ENCODE results near the gene SLC25A36.
"Not testable (repeated sequence)": the region's sequence is repeated elsewhere in the genome, so short reads cannot be mapped to it uniquely, and the experiment has no call there.

The SLC25A36 gene

DNA sequence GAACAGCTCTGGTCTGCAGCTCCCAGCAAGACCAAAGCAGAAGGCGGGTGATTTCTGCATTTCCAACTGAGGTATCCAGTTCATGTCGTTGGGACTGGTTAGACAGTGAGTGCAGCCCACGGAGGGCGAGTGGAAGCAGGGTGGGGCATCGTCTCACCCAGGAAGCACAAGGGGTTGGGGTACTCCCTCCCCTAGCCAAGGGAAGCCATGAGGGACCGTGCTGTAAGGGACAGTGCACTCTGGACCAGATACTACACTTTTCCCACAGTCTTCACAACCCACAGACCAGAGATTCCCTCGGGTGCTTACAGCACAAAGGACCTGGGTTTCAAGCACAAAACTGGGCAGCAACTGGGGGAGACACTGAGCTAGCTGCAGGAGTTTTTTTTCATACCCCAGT lies 8.5 kb upstream of the SLC25A36 start:
- no peak for DNase-seq

- DNase-seq, result no peak
These were observed 8.1 kb upstream of the SLC25A36 start for GRCh38 chr3:140933552-140933951.

DNA sequence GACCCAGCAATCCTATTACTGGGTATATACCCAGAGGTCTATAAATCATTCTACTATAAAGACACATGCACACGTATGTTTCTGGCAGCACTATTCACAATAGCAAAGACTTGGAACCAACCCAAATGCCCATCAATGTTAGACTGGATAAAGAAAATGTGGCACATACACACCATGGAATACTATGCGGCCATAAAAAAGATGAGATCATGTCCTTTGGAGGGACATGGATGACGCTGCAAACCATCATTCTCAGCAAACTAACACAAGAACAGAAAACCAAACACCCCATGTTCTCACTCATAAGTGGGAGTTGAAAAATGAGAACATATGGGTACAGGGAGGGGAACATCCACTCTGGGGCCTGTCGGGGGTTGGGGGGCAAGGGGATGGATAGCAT lies 2.3 kb upstream of the SLC25A36 start:
- DNase-seq, result not testable (repeated sequence)

DNA sequence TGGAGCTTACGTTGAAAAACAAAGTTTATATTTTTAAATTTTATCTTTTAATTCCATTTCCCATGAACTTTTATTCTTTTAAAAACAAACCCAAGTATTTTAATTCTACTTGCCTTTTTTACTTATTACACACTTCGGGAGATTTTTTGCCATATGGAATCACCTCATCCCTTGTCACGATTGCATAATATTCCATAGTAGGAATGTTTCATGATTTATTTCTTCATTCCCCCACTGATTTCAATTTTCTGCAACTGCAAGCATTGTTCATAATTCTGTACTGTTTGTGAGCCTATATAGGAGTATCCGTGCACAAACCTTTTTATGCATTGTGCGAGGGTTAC lies 574 bp upstream of the SLC25A36 start:
- DNase-seq, result no peak

- peak; percentile 37 for DNase-seq
These were observed 827 bp downstream of the SLC25A36 start for GRCh38 chr3:140942221-140943104.

DNA sequence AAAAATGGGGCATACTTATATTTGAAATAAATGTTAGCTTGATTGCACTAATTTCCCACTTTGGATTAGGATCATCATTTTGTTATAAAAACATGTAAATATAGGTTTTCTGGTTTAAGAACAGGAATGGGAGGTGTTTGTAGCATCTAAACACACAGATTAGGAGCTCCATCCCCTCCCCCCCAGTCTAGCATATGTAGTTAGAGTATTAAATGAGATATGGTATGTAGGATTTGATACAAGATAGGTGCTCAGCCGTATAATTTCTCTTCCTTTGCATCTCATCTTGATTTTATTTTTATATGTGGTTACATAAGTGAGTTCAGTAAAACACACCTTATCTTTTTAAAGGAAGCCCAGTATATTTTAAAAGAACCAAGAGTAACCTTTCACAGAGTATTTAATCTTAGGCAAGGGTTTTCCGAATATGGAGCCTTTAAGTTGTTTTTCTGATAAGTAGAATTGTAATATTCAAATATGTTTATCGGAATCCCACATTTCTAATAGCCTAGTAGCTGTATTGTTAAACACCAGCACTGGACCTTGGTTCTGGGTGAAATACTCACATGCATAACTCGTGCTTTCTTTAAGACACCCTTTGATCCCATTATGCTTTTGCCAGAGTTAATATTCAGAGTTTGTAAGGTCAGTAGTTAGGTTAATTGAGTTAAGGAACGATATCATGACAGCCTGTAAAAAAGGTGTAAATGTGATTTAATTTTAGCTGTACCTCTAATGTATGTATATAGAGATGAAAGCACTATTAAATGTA lies 2.3 kb downstream of the SLC25A36 start:
- DNase-seq, result no peak

- DNase-seq, result no peak
These were observed 7.0 kb downstream of the SLC25A36 start for GRCh38 chr3:140948460-140949249.

GRCh38 chr3:140950144-140950543 lies 8.5 kb downstream of the SLC25A36 start:
- DNase-seq, result no peak

DNA sequence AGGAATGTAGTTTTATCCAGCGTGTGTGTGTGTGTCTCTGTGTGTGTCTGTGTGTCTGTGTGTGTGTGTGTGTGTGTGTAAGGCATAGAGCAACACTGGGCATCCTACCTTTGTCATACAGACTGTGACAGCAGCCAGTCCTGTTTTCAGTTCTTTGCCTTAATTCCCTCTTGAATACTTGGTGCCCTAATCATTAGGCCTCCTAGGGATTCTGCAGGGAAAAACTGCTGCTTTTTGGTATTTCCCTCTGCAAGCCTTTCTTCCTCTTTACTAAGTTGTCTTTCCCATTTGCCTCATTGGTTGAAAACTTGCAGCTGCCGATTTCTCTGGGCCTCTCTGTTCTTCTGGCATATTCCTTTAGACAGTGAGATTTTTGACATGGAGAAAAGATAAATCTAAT lies 9.2 kb downstream of the SLC25A36 start:
- no peak for DNase-seq

- not testable (repeated sequence) for DNase-seq
These were observed 10.1 kb downstream of the SLC25A36 start for GRCh38 chr3:140951750-140952149.

GRCh38 chr3:140953028-140953960 lies 11.7 kb downstream of the SLC25A36 start:
- no peak for DNase-seq

DNA sequence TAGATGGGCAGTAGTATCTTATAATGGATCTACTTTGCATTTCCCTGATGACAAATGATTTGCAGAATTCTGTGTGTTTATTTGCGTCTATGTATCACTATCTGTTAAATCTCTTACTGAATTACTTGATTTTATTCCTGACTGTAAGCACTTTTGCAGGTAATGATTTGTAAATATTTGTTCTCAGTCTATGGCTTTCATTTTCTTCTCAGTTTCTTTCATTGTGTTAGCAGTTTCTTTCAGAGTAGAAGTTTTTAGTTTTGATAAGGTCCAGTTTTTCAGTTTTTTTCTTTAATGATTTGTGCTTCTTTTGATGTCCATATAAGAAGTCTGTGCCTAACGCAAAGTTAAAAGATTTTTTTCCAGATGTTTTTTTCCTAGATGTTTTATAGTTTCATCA lies 12.9 kb downstream of the SLC25A36 start:
- DNase-seq, result no peak

DNA sequence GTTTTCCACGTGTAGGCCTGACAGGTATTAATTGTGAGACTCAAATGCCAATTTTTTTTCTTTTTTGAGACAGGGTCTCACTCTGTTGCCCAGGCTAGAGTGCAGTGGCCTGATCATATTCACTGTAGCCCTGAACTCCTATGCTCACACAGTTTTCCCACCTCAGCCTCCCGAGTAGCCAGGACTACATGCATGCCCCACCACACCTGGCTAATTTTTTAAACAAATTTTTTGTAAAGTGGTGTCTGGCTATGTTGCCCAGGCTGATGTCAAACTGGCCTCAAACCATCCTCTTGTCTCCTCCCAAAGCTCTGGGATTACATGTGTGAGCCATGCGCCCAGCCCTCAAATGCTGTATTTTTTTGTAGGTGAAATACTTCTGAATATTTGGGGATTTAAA lies 14.0 kb downstream of the SLC25A36 start:
- no peak for DNase-seq

DNA sequence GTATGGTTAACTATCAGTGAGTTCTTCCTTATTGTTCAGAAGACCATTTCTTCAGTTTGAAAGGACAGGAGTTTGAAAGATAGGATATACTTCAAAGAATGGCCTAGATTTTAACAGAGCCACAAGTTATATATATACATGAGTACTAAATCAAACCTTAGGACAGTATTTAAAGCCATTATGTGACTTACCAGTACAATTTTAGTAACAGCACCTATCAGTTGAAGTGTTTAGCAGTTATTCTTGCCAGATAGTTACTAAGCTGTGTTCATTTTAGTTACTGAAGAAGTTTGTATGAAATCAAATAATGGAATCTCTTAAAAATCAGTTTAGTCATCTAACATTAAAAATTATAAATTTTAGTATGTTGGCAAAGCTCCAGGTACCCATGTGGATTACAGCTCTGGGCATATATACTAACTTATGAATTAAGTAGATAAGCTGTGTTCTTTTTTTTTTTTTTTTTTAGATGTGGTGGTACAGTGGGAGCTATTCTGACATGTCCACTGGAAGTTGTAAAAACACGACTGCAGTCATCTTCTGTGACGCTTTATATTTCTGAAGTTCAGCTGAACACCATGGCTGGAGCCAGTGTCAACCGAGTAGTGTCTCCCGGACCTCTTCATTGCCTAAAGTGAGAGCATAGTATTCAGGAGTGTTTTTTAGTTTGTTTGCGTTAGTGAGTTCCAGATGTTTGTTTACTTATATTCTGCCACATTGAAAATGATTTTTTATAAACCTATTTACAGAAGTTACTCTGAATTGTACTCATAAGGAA lies 14.6 kb downstream of the SLC25A36 start:
- DNase-seq, result no peak

DNA sequence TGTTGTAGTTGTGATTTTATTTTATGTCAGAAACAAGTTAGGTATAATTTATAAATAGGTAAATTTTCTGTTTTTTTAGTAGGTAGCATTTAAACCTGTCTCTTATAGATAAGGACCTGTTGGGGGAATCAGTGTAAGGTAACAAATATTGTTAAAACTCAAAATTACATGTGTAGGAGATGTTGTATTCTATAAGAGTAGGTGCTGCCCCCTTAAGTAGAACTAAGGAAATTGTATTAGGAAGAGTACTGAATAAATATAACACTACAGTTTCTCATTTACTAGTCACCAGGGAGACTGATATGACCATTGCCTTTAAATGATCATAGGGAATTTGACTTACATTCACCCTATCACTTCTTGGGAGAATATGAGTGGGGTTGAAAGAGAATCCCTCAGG lies 31.2 kb downstream of the SLC25A36 start:
- peak; percentile 32 for DNase-seq

DNA sequence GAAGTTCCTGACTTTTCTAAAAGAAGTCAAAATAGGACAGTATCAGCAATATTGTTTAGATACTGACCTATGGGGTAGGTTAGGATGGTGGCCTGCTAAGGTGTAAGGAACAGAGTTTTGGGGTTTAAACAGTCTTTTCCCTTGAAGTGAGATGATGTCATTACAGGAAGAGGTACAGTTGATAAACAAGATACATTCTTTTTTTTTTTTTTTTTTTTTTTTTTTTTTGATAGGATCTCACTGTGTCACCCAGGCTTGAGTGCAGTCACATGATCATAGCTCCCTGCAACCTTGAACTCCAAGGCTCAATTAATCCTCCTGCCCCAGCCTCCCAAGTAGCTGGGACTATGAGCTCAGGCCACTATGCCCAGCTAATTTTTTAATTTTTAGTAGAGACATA lies 33.3 kb downstream of the SLC25A36 start:
- no peak for DNase-seq

DNA sequence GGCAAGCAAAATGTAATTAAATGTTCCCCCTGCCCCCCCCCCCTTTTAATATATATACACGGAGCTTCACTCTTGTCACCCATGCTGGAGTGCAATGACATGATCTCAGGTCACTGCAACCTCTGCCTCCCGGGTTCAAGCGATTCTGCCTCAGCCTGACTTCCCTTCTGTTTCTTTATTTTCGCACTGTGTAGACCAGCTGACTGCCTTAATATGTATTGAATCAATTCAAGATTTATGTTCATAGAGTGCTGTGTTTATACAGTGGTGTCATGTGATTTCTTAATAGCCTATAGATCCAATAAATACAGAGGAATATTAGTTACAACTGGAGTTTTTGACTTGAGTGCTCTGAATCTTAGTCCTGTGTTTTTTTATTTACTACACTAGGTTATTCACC lies 39.0 kb downstream of the SLC25A36 start:
- no peak for DNase-seq

- not testable (repeated sequence) for DNase-seq
These were observed 46.2 kb downstream of the SLC25A36 start for GRCh38 chr3:140987792-140988191.

- no peak for DNase-seq
These were observed 52.7 kb downstream of the SLC25A36 start for GRCh38 chr3:140994316-140994715.

DNA sequence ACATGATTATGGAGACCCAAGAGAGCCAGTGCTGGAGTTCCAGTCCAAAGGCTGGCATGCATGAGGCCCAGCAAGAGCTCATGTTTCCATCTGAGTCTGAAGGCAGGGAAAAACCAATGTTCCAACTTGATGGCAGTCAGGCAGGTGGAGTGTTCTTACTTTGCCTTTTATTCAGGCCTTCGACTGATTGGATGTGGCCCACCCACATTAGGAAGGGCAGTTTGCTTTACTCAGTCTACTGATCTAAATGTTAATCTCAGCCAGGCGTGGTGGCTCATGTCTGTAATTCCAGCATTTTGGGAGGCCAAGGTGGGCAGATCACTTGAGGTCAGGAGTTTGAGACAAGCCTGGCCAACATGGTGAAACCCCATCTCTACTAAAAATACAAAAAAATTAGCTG lies 53.2 kb downstream of the SLC25A36 start:
- not testable (repeated sequence) for DNase-seq

DNA sequence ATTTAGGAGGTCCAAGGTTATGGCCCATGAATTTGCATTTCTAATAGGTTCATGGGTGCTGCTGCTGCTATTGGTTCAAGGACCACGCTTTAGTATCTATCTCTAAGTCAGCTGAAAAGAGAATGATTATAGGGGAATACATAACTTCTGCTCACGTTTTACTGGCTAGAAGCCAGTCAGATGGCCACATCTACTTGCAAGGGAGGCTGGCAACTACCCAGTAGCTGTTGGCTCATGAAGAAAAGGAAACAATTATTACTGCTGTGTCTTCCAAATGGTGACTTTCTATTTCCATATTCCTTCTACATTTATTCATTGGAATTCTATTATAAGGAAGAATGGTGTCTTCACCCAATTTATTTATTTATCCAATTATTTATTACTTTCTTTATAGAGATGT lies 54.2 kb downstream of the SLC25A36 start:
- DNase-seq, result no peak

Data from NCI-H2171 treated with DMSO at 0.1 percent for 48 hours (cell line).